GM21717 (cell line): Measurements from ENCODE around the gene MS4A12.
"Not testable (repeated sequence)": the region's sequence is repeated elsewhere in the genome, so short reads cannot be mapped to it uniquely, and the experiment has no call there.

ENCODE experiments used
- ATAC-seq: cut with Tn5 transposase; IDR thresholded peaks from one replicate; pipeline ENCODE4 v1.9.1; 2021; ENCODE audit warnings: mild to moderate bottlenecking, moderate library complexity; ENCODE audit not compliant: unreplicated experiment

Gene MS4A12

DNA sequence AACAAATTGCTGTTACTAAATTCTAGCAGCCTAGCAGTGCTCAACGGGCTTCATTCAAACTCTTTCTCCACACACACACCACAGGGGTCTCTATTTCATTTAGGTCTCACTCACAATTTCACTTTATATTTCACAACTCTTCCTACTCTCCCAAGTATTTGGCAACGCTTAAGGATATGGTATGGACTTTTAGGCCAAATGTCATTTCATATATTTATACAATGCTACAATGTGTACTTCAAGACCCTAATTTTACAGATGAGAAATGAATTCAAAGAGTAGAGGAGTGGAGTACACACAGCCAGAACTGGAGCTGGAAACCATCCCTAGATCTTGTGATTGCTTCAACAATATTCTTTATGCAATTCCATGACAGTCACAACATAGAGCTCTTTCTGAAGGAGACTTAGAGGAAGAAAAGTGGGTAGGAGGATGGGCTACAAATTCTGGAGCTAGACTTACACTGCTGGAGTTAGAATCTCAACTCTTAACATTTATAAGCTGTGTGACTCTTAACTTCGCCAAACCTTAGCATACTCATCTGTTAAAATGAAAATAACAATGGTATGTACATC lies 20.2 kb downstream of the MS4A12 start:
- no peak for ATAC-seq

DNA sequence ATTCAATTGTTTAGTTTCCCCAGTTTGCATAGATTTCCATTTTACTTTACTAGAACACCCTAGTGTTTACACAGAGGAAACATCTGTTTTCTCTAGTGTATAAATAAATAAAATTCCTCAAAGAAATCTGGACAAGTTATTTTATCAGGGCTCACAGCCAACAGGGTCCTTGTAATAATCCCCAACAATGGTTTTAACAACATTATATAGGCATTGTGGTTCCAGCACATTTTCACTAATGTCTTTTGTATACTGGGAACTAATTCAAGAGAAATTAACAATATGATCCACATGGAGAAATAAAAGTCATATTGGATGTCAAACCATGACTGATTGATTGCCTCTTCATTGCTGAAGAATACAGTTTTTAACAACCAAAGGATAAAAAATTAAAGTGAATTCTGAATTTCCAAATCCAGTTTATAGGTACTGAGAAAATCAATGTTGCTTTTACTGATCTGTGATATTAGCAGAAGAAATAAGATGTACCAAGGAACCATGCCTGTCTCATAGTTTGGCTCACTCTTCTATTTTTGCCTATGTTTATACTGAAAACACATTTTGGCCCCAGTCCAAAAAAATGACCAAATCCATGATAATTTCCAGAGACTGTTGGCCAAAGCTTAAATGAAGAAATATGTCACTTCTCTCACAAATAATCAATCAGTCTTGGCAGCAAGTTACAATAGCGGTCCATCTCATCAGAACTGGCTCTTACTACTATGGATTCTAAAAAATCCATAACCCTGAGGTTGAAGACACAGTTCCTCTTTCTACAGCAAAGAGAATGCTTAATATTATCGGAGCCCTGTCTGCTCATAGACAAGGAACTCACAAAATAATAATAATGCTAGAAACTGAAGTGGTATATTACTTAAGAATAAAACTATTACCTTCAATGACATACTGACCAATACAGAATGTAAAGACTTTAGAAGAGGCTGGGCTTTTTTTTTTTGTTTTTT lies 21.2 kb downstream of the MS4A12 start:
- ATAC-seq = no peak

DNA sequence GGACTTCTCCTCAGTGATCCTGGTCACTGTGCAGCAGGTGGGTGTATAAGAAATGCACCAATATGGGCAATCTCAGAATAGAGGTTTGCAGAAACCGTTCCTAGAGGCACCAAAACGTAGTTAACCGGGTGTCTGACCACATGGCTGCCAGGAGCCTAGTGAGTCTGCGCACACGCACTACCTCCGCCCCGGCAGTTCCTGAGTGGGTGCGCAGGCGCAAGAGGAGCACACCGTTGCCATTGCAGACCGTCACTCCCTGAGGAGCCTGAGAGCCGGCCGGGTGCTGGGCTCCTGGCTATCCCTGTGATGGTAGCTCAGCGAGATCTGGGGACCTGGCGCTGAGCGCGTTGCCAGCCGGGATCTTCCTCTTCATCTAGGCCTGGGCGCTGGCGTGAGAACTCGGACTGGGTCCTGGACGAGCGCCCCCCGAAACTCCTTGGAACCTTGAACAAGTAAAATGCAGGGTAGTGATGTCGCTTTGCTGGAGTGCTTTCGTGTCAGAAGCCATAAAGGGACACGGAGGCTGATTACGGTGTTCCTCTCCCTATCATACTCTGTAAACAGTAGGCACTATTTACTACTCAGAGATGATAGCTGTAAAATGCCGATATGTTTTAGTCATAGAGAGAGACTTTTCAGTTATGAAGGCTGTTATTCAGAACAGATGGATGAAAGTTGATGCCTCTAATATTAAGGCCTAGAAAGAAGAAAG lies 22.7 kb downstream of the MS4A12 start, which contains the start of gene MS4A13:
MS4A13 (plus strand) TSS at position 249 of the 712 bp plus-strand sequence. CDS start 2,692 bp downstream, outside the sequence.
- ATAC-seq = no peak

DNA sequence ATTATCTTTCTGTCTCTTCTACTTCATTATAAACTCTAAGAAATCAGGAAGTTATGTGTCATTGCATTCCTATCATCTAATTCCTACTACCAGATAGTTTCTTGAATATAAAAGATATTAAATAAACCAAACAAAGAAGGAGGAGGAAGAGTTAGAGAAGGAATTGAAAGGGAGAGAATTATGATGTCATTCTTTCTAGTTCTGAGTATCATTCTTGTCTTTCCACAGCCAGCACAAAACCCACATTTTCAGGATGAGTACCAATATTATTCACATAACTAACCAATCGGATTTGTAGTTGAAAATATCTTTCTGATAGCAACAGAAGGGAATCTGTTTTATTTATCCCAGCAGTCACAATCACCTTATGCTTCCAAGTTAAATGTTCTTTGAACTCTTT lies 35.9 kb downstream of the MS4A12 start:
- ATAC-seq = no peak

DNA sequence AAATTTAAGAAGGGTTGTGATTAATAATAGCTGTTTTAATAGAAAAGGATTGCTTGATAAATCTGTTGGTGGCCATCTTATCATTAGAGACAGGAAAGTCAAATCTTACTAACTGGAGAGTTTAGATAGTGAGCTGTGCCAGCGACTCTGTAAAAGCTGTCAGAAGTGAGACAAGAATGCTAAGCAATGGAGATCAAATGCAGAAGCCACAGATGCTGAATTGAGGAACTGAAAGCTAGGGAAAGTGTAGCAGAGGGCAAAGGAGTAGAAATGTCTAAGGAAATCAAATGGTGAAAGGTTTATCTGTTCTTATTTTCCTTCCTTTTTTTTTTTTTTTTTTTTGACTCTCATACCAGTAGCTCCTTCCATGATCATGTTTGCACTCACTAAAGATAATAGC lies 36.4 kb downstream of the MS4A12 start:
- ATAC-seq = no peak

DNA sequence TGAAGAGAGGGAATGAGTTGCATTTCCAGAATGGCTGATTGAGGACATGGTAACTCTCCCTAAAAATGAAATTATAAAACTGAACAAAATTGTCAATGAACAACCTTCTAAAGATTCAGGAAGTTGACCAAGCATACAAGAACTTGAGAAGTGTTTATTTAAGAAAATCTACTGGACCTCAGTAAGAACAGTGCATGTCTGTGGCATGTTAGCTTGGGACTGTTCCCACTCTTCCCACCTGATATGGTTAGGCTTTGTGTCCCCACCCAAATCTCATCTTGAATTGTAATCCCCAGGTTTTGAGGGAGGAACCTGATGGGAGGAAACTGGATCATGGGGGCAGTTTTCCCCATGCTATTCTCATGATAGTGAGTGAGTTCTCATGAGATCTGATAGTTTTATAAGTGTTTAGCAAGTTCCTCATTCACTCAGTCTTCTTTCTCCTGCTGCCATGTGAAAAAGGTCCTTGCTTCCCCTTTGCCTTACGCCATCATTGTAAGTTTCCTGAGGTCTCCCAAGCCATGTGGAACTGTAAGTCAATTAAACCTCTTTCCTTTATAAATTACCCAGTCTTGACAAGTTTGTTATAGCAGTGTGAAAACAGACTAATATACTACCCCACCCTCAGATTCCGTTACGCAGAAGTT lies 38.0 kb downstream of the MS4A12 start:
- ATAC-seq = no peak

DNA sequence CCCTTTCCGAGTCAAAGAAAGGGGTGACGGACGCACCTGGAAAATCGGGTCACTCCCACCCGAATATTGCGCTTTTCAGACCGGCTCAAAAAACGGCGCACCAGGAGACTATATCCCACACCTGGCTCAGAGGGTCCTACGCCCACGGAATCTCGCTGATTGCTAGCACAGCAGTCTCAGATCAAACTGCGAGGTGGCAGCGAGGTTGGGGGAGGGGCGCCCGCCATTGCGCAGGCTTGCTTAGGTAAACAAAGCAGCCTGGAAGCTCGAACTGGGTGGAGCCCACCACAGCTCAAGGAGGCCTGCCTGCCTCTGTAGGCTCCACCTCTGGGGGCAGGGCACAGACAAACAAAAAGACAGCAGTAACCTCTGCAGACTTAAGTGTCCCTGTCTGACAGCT lies 39.8 kb downstream of the MS4A12 start:
- ATAC-seq = not testable (repeated sequence)

DNA sequence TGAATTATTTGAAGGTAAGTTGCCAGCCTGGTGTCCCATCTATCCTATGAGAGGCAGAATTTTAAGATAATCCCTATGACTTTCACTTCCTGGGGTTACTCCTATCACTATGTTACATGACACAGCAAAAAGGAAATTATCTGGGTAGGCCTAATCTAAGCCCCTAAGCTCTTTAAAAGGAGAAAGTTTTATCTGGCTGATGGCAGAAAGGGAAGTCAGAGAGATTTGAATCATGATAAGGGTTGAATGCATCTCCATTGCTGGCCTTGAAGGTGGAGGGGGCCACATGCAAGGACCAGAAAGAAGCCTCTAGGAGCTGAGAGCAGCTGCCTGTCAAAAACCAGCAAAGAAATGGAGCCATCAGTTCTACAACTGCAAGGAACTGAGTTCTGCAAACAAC lies 46.0 kb downstream of the MS4A12 start:
- ATAC-seq = not testable (repeated sequence)

DNA sequence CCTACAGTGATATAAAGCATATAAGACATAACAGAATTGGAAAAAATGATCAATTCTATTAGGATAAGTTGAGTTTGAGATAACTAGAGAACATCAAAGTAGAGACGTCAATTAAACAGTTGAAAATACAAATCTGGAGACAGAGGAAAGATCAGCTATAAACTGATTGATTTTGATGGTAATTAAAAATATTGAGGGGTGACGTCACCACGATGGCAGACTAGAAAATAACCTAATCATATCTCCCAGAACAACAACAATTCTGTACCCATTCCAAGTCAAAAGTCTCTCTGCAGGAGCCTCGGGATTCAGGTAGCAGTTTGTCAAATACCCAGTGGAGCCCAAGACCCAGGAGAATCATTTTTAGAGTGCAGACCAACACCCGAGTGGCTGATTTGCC lies 51.5 kb downstream of the MS4A12 start:
- ATAC-seq = no peak
